GM23248 (cell line): ENCODE results near the gene TNXB. TPM values are rescaled to one million over a fixed set of nuclear protein-coding genes. Genes with fewer than 3 reads are reported as not detected.
"Not testable (repeated sequence)": the region's sequence is repeated elsewhere in the genome, so short reads cannot be mapped to it uniquely, and the experiment has no call there.

ENCODE experiments used
- DNase-seq: peaks from one replicate; pipeline ENCODE4 v3.0.0-alpha.2; 2015
- H2AFZ ChIP-seq: fragments of 200-600 bp; sonication (generic); 2 replicates; pipeline ENCODE4 v1.6.1; 2016; ENCODE audit warnings: antibody characterized with exemption
- H3F3A ChIP-seq: fragments of 200-600 bp; sonication (generic); 2 replicates; pipeline ENCODE4 v1.6.1; 2016; ENCODE audit warnings: mild to moderate bottlenecking, antibody characterized with exemption, mixed run types; ENCODE audit not compliant: insufficient read depth
- H3K27ac ChIP-seq: fragments of 200-600 bp; sonication (generic); 2 replicates; pipeline ENCODE4 v1.5.1; 2016; ENCODE audit warnings: mild to moderate bottlenecking
- H3K27me3 ChIP-seq: fragments of 200-600 bp; sonication (generic); replicated peaks from 2 replicates; pipeline ENCODE4 v1.6.1; 2016; ENCODE audit warnings: mild to moderate bottlenecking; ENCODE audit not compliant: insufficient read depth
- H3K36me3 ChIP-seq: fragments of 200-600 bp; sonication (generic); 2 replicates; pipeline ENCODE4 v1.6.1; 2016; ENCODE audit warnings: low read depth, mild to moderate bottlenecking
- H3K4me1 ChIP-seq: fragments of 200-600 bp; sonication (generic); 2 replicates; pipeline ENCODE4 v1.6.1; 2016; ENCODE audit warnings: mild to moderate bottlenecking; ENCODE audit not compliant: insufficient read depth
- H3K4me2 ChIP-seq: fragments of 200-600 bp; sonication (generic); one replicate; pipeline ENCODE4 v1.6.1; 2016; ENCODE audit warnings: mild to moderate bottlenecking; ENCODE audit not compliant: unreplicated experiment
- H3K4me3 ChIP-seq: fragments of 200-600 bp; sonication (generic); 2 replicates; pipeline ENCODE4 v1.5.1; 2016; ENCODE audit warnings: mild to moderate bottlenecking
- H3K79me2 ChIP-seq: fragments of 200-600 bp; sonication (generic); 2 replicates; pipeline ENCODE4 v1.6.1; 2016; ENCODE audit warnings: mild to moderate bottlenecking; ENCODE audit not compliant: insufficient read depth
- H3K9ac ChIP-seq: fragments of 200-600 bp; sonication (generic); 2 replicates; pipeline ENCODE4 v1.6.1; 2016; ENCODE audit warnings: mild to moderate bottlenecking
- H3K9me2 ChIP-seq: fragments of 200-600 bp; sonication (generic); 2 replicates; pipeline ENCODE4 v1.6.1; 2016; ENCODE audit warnings: mixed run types, mild to moderate bottlenecking, moderate library complexity; ENCODE audit not compliant: insufficient read depth
- H3K9me3 ChIP-seq: fragments of 200-600 bp; sonication (generic); one replicate; pipeline ENCODE4 v1.6.1; 2017; ENCODE audit warnings: low read depth
- H4K20me1 ChIP-seq: fragments of 200-600 bp; sonication (generic); 2 replicates; pipeline ENCODE4 v1.6.0; 2016; ENCODE audit not compliant: insufficient read depth
- EZH2 ChIP-seq: fragments of 200-600 bp; sonication (generic); IDR thresholded peaks from 2 replicates; pipeline ENCODE4 v1.6.1; 2018; ENCODE audit warnings: antibody characterized with exemption, mild to moderate bottlenecking; ENCODE audit not compliant: insufficient read depth, poor library complexity, severe bottlenecking
- EZH2phosphoT487 ChIP-seq: fragments of 200-600 bp; sonication (generic); IDR thresholded peaks from 2 replicates; pipeline ENCODE4 v1.6.1; 2018; ENCODE audit warnings: antibody characterized with exemption, moderate library complexity, mild to moderate bottlenecking, low read depth; ENCODE audit not compliant: insufficient read depth
- WGBS, 2 experiments: methylation state at CpG; one replicate each; pipeline ENCODE4 v1.1.6; 2015 to 2017; ENCODE audit warnings: low lambda C conversion rate in 2 of 2, low coverage in 1 of 2; ENCODE audit errors: missing lambda C conversion rate in 2 of 2; 5-methylcytosine and 5-hydroxymethylcytosine counted together
- in situ Hi-C: fragments of 300-500 bp; cut with MboI; formaldehyde crosslinking; loops from 2 replicates; pipeline ENCODE4 v1.15.0; 2020
- polyA plus RNA-seq: library from polyadenylated mRNA; unstranded; fragments of >200 nt; fragmentation: Nextera tagmentation; extraction: Ambion mirVana; gene quantifications from 2 replicates; pipeline ENCODE4 v1.2.1, GENCODE V29; 2016
- total RNA-seq: library from RNA; depleted of rRNA; stranded (reverse); fragments of >200 nt; shearing (Covaris generic); gene quantifications from 2 replicates; pipeline ENCODE4 v1.2.3, GENCODE V29; 2014

The TNXB gene
- total and polyA plus RNA-seq, 2 experiments from 2014 or later, result 5.2 to 23.8 TPM

- peak; percentile 27 for DNase-seq
- no peak overlapping the region for H3K4me2 ChIP-seq
- in situ Hi-C loops, result no loop called here
Observed at GRCh38 chr6:32148289-32149091, 39.4 kb upstream of the TNXB start.

GRCh38 chr6:32147401-32148132, 38.4 kb upstream of the TNXB start:
- peaks cover 4% of the 10 kb centered on the region; the same call in 1 of the 2 replicates for H3K36me3 ChIP-seq
- H4K20me1 ChIP-seq, result no peaks in the 10 kb centered on the region
- peaks cover 4% of the 10 kb centered on the region; the same call in 1 of the 2 replicates for H3K79me2 ChIP-seq
- H3K9me3 ChIP-seq, result no peaks in the 10 kb centered on the region
- H3K27ac ChIP-seq, result no peak overlapping the region
- no peak overlapping the region for H2AFZ ChIP-seq
- no peak for TF ChIP-seq EZH2phosphoT487
- TF ChIP-seq EZH2, result no peak
- 95 to 97% methylated on average over 4 of the region's 4 CpGs for WGBS, 2 experiments
- H3K4me2 ChIP-seq, result no peak overlapping the region
- DNase-seq, result no peak
- H3K4me1 ChIP-seq, result peaks cover 7% of the 10 kb centered on the region
- H3K9me2 ChIP-seq, result no peaks in the 10 kb centered on the region
- H3F3A ChIP-seq, result 0 out of 2 replicates have a peak, but pooled peaks cover 1% of the 10 kb centered on the region
- in situ Hi-C loops, result no loop called here
- no peak overlapping the region for H3K4me3 ChIP-seq
- H3K9ac ChIP-seq, result no peak overlapping the region
- H3K27me3 ChIP-seq, result no peaks in the 10 kb centered on the region

More at GRCh38 chr6:32148289-32149091, 39.4 kb upstream of the TNXB start:
- Histone ChIP-seq H3F3A (peaks cover 9% of the 10 kb centered on the region; the same call in 1 of the 2 replicates), H3K79me2 (peaks cover 4% of the 10 kb centered on the region; the same call in 1 of the 2 replicates), H3K27me3 (no peaks in the 10 kb centered on the region), H2AFZ (no peak overlapping the region), H4K20me1 (no peaks in the 10 kb centered on the region), H3K4me3 (no peak overlapping the region), H3K4me1 (peaks cover 14% of the 10 kb centered on the region), H3K9me3 (no peaks in the 10 kb centered on the region), H3K27ac (no peak overlapping the region), H3K9me2 (no peaks in the 10 kb centered on the region), H3K9ac (no peak overlapping the region), H3K36me3 (peaks cover 4% of the 10 kb centered on the region; the same call in 1 of the 2 replicates)
- 71 to 77% methylated on average over 39 of the region's 39 CpGs for WGBS, 2 experiments
- TF ChIP-seq EZH2phosphoT487, result no peak
- TF ChIP-seq EZH2, result no peak

- TF ChIP-seq EZH2 (no peak), EZH2phosphoT487 (no peak)
- Histone ChIP-seq H3K27ac (no peak overlapping the region), H3K9me2 (no peaks in the 10 kb centered on the region), H4K20me1 (no peaks in the 10 kb centered on the region), H3K4me1 (no peaks in the 10 kb centered on the region), H3K9ac (no peak overlapping the region), H3K4me3 (no peak overlapping the region), H3K27me3 (no peaks in the 10 kb centered on the region), H3K36me3 (peaks cover 4% of the 10 kb centered on the region; the same call in 1 of the 2 replicates), H3K9me3 (no peaks in the 10 kb centered on the region), H3F3A (no peaks in the 10 kb centered on the region), H3K4me2 (no peak overlapping the region), H3K79me2 (no peaks in the 10 kb centered on the region), H2AFZ (0 out of 2 replicates have a peak overlapping the region, but pooled peaks have one; percentile 28)
- WGBS, 2 experiments, result 69 to 73% methylated on average over 4 of the region's 4 CpGs
- DNase-seq, result no peak
- in situ Hi-C loops, result no loop called here
Observed at GRCh38 chr6:32146687-32147086, 37.5 kb upstream of the TNXB start.

GRCh38 chr6:32146287-32146686, 37.1 kb upstream of the TNXB start:
- no peak overlapping the region for H3K27ac ChIP-seq

GRCh38 chr6:32144238-32144637, 35.1 kb upstream of the TNXB start:
- in situ Hi-C loops, DNase-seq: not testable (repeated sequence)

More at GRCh38 chr6:32146287-32146686, 37.1 kb upstream of the TNXB start:
- Histone ChIP-seq H3K79me2 (no peaks in the 10 kb centered on the region), H3K9me3 (no peaks in the 10 kb centered on the region), H3K9ac (no peak overlapping the region), H3K9me2 (no peaks in the 10 kb centered on the region), H3K4me2 (no peak overlapping the region), H2AFZ (0 out of 2 replicates have a peak overlapping the region, but pooled peaks have one; percentile 28), H3K4me1 (no peaks in the 10 kb centered on the region), H3F3A (no peaks in the 10 kb centered on the region), H3K36me3 (peaks cover 4% of the 10 kb centered on the region; the same call in 1 of the 2 replicates), H3K27me3 (no peaks in the 10 kb centered on the region), H3K4me3 (no peak overlapping the region), H4K20me1 (no peaks in the 10 kb centered on the region)
- TF ChIP-seq EZH2 (no peak), EZH2phosphoT487 (no peak)
- peak; percentile 21 for DNase-seq
- 94 to 100% methylated on average over 1 of the region's 1 CpG for WGBS, 2 experiments
- in situ Hi-C loops, result no loop called here

More at GRCh38 chr6:32144238-32144637, 35.1 kb upstream of the TNXB start:
- not testable (repeated sequence) for H3K9me2 ChIP-seq, H3K4me2 ChIP-seq, H3K4me1 ChIP-seq, H3K9ac ChIP-seq, H3K9me3 ChIP-seq, H4K20me1 ChIP-seq, H3K4me3 ChIP-seq, H3K36me3 ChIP-seq, H3K27ac ChIP-seq, H3K79me2 ChIP-seq, H2AFZ ChIP-seq, H3F3A ChIP-seq, H3K27me3 ChIP-seq
- 80 to 82% methylated on average over 7 of the region's 7 CpGs for WGBS, 2 experiments
